A172 (cell line): ENCODE results near the gene SIRPD. TPM values are rescaled to one million over a fixed set of nuclear protein-coding genes. Genes with fewer than 3 reads are reported as not detected.
"Not testable (repeated sequence)": the region's sequence is repeated elsewhere in the genome, so short reads cannot be mapped to it uniquely, and the experiment has no call there.

ENCODE experiments used
- DNase-seq: peaks from one replicate; pipeline ENCODE4 v3.0.0-alpha.2; 2015; ENCODE audit warnings: low spot score
- total RNA-seq: library from RNA; depleted of rRNA; stranded (reverse); fragments of >200 nt; shearing (Covaris generic); gene quantifications from 2 replicates; pipeline ENCODE4 v1.2.3, GENCODE V29; 2014

Gene SIRPD
- total RNA-seq, 1 experiment from 2014 or later = not detected

DNA sequence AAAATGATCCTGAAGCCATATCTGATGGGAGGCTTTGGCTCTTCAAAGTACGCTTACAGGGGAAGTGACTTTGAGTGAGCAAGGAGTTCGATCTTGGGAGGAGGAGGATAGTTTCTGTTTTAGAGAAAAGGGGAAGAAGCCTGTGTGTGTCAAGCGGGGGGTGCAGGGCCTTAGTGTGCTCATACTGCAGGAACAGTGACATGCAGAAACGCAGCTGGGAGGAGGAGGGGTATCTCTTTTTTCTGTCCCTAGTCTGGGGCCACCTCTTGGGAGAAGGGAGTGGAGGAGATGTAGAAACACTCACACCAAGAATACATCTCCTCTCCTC, 19.8 kb downstream of the SIRPD start:
- DNase-seq = no peak

DNA sequence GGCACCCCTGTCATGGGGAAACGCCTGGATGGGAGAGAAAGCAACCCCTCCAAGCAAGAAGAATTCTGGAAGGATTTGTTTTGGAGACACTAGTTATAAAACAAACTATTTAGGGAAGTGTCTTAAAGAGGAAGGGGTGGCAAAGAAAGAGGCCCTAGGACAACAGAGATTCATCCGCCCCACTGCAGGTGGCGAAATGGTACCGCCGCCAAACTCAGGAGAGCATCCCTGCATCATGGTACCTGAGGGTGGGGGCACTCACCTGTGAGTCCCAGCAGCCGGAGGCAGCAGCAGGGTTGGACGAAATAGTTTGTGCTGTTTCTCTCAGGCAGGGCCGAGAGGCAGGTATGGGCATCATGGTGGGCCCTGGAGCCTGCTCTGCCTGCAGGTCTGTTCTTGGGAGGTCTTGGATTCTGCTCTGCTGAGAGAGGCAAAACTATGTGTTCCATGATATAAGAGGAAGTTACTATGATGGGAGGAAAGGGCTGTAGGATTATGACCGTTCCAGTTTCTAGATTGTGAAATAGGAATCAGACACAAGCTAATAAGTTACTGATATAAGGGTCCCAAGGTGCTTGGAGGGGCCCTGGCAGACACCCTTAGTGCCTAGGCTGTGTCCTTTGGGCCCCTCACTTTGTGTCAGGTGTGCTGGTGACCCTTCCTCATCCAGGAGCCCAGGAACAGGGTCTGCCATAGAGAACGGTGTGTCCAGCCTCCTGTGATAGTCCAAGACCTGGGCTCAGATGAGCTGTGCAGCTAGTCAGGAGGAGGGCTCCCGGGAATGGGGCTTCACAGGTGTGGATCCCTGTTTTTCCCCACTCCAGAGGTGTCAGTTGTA, 20.4 kb downstream of the SIRPD start:
- DNase-seq = no peak

DNA sequence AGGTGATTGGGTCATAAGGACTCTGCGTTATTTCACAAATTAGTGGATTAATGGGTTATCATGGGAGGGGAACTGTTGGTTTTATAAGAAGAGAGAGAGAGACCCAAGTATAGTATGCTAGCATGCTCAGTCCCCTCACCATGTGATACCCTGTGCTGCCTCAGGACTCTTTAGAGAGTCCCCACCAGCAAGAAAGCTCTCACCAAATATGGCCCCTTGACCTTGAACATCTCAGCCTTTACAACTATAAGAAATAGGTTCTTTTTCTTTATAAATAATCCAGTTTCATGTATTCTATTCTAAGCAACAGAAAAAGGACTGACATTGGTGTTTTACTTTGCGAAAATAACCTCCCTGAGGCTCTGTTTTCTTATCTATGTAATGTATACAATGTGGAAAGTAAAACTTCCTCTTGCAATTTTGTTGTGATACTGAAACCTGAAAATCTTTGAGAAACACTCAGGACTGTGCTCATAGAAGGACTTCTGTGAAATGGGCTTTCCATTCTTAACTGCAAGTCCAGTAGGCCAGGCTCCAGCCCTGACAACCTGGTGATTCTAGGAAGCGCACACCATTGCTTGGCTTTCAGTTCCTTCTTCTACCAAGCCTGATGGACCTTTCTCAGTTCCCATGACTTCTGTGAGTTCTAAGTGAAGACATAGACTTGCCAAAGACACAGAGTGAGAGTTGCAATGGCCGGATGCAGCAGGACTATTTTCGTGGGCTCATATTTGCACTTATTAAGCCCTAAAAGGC, 21.9 kb downstream of the SIRPD start:
- no peak for DNase-seq

DNA sequence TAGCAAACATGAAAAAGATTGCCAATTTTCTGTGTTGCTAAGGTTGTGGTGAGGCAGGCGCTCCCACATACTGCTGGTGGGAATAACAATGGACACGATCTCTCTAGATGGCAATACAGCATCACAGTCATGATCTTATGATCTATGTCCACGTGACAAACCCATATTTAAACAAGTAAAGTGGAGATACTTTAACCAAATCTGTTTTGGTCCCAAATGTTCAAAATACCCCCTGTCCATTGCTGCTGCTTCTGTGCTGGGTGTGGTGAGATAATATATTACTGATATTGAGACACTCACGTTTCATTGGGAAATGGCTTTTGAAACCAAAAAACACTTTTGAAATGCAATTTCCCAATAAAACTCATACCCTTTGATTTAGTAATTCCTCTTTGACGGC, 23.0 kb downstream of the SIRPD start:
- no peak for DNase-seq

DNA sequence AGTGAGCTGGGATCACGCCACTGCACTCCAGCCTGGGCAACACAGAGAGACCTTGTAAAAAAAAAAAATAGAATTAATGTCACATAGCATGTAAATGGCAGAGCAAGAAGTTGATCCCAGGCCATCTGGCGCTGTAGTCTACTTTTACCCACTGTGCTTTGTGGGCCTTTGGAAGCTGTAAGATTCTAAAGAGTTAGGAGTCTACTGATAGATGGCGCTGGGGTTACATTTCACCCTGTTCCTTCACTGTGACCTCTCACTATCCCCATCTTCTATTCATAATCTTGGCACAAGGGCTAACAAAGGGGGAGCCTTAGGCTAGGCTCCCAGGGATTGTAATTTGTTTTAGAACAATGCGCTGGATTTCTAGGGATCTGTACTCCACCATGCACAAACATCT, 24.4 kb downstream of the SIRPD start:
- peak; percentile 24 for DNase-seq

DNA sequence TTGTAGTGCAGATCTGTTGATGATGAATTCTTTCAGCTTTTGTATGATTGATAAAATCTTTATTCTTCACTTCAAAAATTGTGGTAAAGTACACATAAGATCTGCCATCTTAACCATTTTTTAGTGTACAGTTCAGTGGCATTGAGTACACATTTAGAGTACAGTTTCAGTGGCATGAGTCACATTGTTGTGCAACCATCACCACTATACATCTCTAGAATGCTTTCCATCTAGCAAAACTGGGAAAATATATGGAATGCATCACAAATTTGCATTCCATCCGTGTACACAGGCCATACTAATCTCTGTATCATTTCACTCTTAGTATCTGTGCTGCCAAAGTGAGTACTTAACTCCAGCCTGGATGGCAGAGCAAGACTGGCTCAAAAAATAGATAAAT, 28.7 kb downstream of the SIRPD start:
- peak; percentile 8 for DNase-seq

DNA sequence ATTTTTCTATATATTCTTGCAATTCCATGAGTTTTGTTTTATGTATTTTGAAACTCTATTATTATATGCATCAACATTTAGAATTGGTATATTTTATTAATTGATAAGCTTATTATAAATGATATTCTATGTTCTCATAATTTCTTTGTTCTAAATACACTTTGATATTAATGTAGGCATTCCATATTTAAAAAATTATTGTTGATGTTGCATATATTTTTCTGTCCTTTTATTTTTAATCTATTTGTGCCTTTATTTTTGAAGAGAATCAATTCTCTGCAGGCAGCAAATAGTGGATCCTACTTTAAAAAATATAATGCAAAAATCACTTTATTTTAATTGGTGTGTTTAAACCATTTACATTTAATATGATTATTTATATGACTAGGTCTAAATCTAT, 29.6 kb downstream of the SIRPD start:
- no peak for DNase-seq

DNA sequence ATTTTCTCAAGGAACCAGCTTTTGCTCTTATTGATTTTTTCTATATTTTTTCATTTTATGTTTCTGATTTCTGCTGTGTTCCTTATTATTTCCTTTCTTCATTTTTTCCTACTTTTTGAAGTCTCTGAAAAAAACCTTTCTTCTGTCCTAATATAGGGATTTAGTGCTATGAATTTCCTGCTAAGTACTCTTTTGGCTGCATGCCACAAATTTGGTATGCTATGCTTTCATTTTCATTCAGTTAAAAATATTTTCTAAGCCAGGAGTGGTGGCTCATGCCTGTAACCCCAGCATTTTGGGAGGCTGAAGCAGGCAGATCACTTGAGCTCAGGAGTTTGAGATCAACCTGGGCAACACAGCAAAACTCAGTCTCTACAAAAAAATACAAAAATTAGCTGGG, 30.6 kb downstream of the SIRPD start:
- no peak for DNase-seq

DNA sequence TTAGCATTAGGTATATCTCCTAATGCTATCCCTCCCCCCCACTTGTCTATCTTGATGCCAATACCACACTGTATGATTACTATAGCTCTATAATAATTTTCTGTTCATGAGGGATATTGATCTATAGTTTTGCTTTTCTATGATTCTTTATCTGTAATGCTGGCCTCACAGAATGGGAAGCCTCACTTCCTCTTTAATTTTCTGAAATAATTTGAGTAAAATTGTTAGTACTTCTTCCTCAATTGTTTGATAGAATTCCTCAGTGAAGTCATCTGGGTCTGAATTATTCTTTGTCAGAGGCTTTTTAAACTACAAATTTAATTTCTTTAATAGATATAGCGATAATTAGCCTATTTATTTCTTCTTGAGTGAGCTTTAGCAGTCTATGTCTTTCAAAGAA, 31.2 kb downstream of the SIRPD start:
- DNase-seq = no peak

DNA sequence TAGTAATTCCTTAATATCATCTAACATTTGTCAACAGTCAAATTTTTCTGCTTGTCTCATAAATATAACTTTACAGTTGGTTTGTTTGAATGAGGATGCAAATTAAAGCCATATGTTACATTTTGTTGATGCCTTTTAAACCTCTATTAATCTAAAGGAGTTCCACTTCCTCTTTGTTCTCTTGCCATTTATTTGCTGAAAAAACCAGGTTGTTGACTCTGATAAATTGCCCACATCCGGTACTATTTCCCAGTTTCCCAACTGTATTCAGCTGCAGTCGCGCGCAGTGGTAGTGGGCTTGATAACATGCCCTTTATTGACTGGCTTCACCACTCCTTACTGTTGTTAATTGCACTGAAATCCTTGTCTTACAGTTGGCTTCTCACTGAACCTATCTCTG, 33.5 kb downstream of the SIRPD start:
- DNase-seq = no peak

DNA sequence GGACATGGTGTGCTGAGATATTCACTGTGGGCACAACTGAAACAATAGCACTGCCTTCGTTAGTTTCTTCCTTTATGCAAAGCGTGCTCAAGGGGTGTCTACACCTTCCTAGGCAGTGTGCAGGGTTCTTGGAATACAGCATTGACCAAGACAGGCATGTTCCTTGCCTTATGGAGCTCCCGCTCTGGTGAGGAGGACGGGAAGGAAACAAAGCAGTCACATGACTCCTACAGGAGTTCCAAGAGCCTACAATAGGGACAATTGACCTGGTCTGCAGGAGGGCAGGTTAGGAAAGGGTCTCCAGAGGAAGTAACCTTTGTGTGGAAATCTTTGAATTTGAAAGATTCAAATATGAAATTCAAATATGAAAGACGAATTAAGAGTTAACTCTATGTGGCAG, 40.5 kb downstream of the SIRPD start:
- DNase-seq = no peak

DNA sequence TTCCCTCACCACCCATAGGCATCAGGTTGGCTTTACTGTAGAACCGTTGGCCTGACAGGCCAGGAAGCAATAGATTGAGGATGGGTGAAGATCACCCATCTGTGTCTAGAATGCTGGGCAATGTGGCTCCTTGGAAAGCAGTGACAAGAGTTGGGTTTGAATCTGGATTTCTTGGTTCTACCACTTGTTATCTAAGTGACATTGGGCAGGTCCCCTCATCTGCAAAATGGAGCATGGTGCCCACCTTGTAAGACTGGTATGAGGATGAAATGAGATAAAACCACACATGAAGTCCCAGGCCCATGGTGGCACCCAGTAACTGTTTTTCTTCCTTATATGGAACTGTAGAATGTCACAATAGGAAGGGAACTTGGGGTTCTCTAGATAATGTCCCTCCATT, 43.7 kb downstream of the SIRPD start:
- no peak for DNase-seq

DNA sequence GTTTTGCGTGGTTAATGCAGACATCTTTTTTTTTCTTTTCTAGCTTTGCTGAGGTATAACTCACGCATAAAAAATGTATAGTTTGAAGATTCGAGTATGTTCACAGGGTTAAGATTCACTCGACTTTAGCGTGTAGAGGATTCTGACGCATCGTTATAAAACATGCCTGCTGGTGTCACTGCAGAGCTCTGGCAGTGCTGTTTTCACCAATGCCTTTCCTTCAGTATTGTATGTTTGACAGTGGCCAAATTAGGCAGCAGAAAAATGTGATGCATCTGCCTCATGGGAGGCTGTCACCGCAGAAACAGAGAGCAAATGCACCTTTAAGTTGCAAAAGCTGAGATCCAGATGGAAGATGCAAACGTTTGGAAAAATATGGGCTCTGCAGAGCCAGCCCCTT, 48.3 kb downstream of the SIRPD start:
- DNase-seq = peak; percentile 44

DNA sequence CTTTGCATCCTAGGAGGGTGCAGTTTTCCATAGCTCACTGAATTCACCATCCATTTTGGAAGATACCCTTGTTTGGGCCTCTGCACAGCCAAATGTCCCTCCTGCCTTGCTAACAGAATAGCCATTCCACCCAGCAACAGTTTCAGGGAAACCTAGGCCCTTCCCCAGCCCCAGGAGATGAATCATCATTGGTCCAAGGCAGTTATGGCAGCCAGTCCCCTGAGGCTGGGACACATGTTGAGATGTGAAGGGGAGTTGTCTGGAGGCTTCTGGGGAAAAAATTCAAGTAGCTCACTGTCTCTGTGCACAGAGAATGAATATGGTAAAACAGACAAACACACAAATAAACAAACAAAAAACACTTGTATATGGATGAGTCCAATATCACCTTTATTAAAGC, 48.9 kb downstream of the SIRPD start:
- no peak for DNase-seq

DNA sequence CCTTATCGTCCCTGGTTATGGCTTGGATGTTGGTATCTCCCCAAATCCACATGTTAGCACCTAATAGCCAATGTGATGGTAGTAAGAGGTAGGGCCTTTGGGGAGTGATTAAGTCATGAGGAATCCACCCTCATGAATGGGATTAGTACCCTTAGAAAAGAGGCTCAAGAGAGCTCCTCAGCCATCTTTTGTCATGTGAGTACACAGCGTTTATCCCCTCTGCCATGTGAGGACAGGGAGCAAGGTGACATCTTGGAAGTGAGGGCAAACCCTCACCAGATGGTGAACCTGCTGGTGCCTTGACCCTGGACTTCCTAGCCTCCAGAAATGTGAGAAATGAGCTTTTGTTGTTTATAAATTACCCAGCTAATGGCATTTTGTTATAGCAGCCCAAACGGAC, 50.2 kb downstream of the SIRPD start:
- DNase-seq = no peak

DNA sequence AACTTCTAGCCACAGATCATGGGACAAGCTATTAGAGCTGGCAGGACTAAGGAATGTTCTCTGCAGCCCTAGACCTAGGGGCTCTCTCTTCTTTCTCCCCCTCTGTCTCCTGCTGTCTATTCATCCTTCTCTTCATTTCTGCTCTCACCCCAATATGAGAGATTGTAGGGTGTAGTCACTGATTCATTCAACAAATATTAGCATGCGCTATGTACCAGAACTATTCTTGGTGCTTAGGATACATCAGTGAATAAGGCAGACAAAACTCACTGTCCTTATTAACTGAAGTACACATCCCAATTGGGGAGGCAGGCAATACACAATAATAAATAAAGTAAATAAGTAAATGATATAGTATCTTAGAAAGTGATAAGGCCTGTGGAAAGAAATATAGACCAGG, 51.6 kb downstream of the SIRPD start:
- no peak for DNase-seq

DNA sequence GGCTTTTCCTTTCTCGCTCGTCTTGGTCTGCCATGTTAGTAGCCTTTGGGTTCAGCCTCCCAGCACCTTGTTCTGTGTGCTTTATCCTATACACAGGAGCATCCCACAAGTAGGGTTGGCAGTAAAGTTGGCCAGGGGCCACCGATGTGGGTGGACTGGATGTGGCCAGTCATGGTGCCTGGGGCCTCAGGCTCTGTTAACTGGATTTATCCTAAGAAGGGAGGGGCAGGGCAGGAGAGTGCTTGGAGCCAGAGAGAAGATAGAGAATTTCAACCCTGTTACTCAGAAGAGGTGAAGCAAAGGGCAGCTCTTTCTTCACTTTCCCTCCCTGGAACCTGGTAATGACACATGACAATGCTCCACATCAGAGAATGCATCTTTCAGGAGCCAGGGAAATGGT, 52.1 kb downstream of the SIRPD start:
- DNase-seq = peak; percentile 27

DNA sequence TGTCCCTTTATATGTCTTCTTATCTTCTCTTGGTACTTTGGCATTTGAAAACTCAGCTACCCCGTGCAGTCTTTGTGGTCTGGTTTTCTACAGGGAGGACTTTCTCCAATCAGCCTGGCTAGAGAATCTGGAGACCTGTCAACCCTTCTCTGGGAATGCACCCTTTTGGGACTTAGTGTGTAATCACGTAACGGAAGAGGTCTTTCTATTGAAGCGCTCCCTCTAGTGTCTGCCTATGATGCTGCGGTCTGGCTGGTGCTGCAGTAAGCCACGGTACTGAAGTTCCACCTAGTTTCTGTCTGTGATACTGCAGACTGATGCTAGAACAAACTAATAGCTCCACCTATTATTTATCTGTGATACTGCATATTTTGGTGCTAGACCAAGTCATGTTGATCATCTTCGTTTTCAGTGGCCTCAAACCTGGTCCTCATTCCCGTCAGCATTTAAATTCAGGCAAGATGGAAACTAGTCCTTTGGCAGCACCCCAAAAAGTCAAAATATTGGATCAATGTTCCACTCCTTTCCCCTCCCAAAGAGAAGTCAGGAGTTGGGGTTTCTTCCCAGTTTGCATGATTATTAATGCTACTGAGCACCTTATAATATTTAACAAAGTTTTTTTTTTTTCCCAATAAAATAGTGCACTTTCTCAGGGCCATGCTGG, 53.8 kb downstream of the SIRPD start:
- peak; percentile 96 for DNase-seq

DNA sequence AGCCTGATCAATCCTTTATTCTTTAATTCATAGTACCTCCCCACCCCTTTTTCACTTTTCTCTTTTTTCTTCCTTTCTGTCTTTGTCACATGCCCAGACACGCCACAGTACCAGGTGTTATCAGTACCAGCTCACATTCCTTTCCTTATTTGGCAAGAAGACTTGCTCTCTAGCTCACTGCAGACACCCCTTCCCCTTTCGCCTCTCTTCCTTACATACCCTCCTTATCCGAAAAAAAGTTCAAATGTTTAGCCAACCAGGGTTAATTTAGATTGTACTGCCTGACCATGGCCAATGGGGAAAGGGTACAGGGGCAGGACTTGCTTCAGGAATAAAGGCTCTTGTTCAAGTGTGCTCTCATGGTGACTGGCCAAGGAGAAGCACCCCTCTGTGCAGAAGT, 57.0 kb downstream of the SIRPD start:
- no peak for DNase-seq

DNA sequence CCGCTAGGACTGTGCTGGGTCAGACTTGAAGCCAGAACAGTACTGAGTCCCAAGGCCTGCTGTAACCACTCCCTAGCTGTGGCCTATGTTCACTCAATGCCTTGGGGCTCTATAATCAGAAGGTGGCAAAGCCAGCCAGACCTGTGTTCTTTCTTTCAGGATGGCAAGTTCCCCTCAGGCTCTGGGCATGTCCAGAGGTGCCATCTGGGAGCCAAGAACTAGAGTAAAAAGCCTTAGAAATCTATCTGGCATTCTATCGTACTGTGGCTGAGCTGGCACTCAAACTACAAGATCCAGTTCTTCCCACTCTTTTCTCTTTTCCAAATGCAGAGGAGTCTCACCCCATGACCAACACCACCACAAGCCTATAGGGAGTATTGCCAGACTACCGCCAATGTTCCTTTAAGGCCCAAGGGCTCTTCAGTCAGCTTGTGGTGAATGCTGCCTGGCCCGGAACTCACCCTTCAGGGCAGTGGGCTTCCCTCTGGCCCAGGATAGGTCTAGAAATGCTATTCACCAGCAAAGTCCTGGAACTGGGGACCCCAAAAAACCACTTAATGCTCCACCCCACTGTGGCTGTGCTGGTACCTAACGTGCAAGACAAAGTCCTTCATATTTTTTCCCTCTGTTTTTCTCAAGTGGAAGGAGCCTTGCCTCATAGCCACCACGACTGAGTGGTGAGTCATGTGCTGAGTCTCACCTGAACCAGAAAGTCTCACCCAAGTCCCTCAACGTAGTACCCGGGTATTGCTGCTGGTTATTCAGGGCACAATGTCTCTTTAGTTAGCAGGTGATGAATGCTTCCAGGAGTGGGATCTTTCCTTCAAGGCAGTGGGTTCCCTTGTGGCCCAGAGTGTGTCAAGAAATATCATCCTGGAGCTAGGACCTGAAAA, 57.7 kb downstream of the SIRPD start:
- no peak for DNase-seq

DNA sequence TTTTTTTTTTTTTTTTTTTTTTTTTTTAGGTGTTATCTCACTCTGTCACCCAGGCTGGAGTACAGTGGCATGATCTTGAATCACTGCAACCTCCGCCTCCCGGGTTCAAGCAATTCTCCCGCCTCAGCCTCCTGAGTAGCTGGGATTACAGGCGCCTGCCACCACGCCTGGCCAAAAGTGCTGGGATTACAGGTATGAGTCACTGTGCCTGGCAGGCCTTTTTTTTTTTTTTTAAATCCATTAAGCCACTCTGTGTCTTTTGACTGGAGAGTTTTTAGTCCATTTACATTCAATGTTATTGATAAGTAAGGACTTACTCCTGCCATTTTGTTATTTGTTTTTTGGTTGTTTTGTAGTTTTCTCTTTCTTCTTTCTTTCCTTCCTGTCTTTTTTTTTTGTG, 60.1 kb downstream of the SIRPD start:
- not testable (repeated sequence) for DNase-seq

DNA sequence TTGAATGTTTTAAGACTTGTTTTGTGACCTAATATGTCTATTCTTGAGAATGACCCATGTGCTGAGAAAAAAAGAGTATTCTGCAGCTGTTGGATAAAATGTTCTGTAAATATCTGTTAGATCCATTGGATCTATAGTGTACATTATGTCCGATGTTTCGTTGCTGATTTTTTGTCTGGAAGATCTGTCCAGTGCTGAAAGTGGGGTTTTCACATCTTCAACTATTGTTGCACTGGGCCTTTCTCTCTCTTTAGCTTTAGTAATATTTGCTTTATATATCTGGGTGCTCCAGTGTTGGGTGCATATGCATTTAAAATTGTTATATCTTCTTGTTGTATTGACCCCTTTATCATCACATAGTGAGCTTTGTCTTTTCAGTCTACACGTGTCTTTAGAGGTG, 60.6 kb downstream of the SIRPD start:
- DNase-seq = no peak
